WTC11 (cell line): ENCODE data around the gene FGF8. TPM values are rescaled to one million over a fixed set of nuclear protein-coding genes. Genes with fewer than 3 reads are reported as not detected.

Source experiments
- ATAC-seq: fragments of 200-7000 bp; cut with Tn5 transposase; 2 replicates; pipeline ENCODE4 v1.10.0; 2021; ENCODE audit warnings: mild to moderate bottlenecking, moderate library complexity
- CTCF ChIA-PET: fragments of 300-600 bp; sonication (Branson Sonifier 250); formaldehyde crosslinking; loops from one replicate; lab custom pipeline; 2021; ENCODE audit warnings: antibody characterized with exemption; lab: Charles Lee
- POLR2A ChIA-PET: fragments of 350-600 bp; sonication (Branson Sonifier 250); formaldehyde crosslinking; loops from one replicate; lab custom pipeline; 2021; ENCODE audit warnings: antibody characterized with exemption; lab: Charles Lee
- DNase-seq: peaks from one replicate; pipeline ENCODE4 v3.0.0; 2021; ENCODE audit warnings: low spot score
- H3K27ac Mint-ChIP-seq: 2 replicates; pipeline ENCODE4 v1.8.0; 2021; ENCODE audit warnings: mixed read lengths
- H3K27me3 Mint-ChIP-seq: 2 replicates; pipeline ENCODE4 v1.8.0; 2021; ENCODE audit warnings: low read depth, mild to moderate bottlenecking, moderate library complexity, mixed read lengths
- H3K36me3 Mint-ChIP-seq: 2 replicates; pipeline ENCODE4 v1.8.0; 2021; ENCODE audit warnings: mixed read lengths
- H3K4me1 Mint-ChIP-seq: 2 replicates; pipeline ENCODE4 v1.8.0; 2022; ENCODE audit warnings: mixed read lengths
- H3K4me3 Mint-ChIP-seq: 2 replicates; pipeline ENCODE4 v1.8.0; 2021; ENCODE audit warnings: mild to moderate bottlenecking, moderate library complexity, mixed read lengths
- H3K9me3 Mint-ChIP-seq: 2 replicates; pipeline ENCODE4 v1.8.0; 2021; ENCODE audit warnings: mixed read lengths
- JUN ChIP-seq: sonication (generic); formaldehyde crosslinking; IDR thresholded peaks from 2 replicates; pipeline ENCODE4 v1.8.0; 2023; ENCODE audit warnings: mild to moderate bottlenecking, missing genetic modification reagents
- NFATC4 ChIP-seq: fragments of 250-450 bp; sonication (Bioruptor Pico); IDR thresholded peaks from 2 replicates; pipeline ENCODE4 v1.9.0; 2021; ENCODE audit warnings: mild to moderate bottlenecking
- RELA ChIP-seq: sonication (generic); formaldehyde crosslinking; IDR thresholded peaks from 2 replicates; pipeline ENCODE4 v1.8.1; 2022; ENCODE audit warnings: missing genetic modification reagents, mild to moderate bottlenecking, borderline replicate concordance
- RORB ChIP-seq: fragments of 250-450 bp; sonication (Bioruptor Pico); IDR thresholded peaks from 2 replicates; pipeline ENCODE4 v1.9.0; 2021; ENCODE audit warnings: mild to moderate bottlenecking
- SOX15 ChIP-seq: fragments of 250-450 bp; sonication (Bioruptor Pico); IDR thresholded peaks from 2 replicates; pipeline ENCODE4 v1.9.0; 2021; ENCODE audit warnings: mild to moderate bottlenecking
- total RNA-seq: library from RNA; stranded (reverse); gene quantifications from 3 replicates; pipeline ENCODE4 v1.2.3, GENCODE V29; 2021
- TF ChIP-seq, protein P1 (sequence below): sonication (generic); formaldehyde crosslinking; IDR thresholded peaks from 2 replicates; pipeline ENCODE4 v1.8.1; 2023; ENCODE audit warnings: mild to moderate bottlenecking, missing genetic modification reagents
- TF ChIP-seq, protein P2 (sequence below): sonication (generic); formaldehyde crosslinking; IDR thresholded peaks from 2 replicates; pipeline ENCODE4 v1.8.1; 2022; ENCODE audit warnings: low read depth, missing genetic modification reagents, borderline replicate concordance
- TF ChIP-seq, protein P3 (sequence below): sonication (generic); formaldehyde crosslinking; IDR thresholded peaks from 2 replicates; pipeline ENCODE4 v1.8.1; 2022; ENCODE audit warnings: missing genetic modification reagents, borderline replicate concordance
- TF ChIP-seq, protein P4 (sequence below): fragments of 250-450 bp; sonication (Bioruptor Pico); IDR thresholded peaks from 2 replicates; pipeline ENCODE4 v1.9.0; 2021; ENCODE audit warnings: mild to moderate bottlenecking
- TF ChIP-seq, protein P5 (sequence below): sonication (generic); formaldehyde crosslinking; IDR thresholded peaks from 2 replicates; pipeline ENCODE4 v1.8.0; 2022; ENCODE audit warnings: mild to moderate bottlenecking, missing genetic modification reagents
- TF ChIP-seq, protein P6 (sequence below): sonication (generic); formaldehyde crosslinking; IDR thresholded peaks from 2 replicates; pipeline ENCODE4 v1.8.0; 2022; ENCODE audit warnings: mild to moderate bottlenecking, missing genetic modification reagents
- TF ChIP-seq, protein P7 (sequence below): sonication (generic); formaldehyde crosslinking; IDR thresholded peaks from 2 replicates; pipeline ENCODE4 v1.8.1; 2023; ENCODE audit warnings: mild to moderate bottlenecking, missing genetic modification reagents
- TF ChIP-seq, protein P8 (sequence below): fragments of 250-450 bp; sonication (Bioruptor Pico); IDR thresholded peaks from 2 replicates; pipeline ENCODE4 v1.8.0; 2021; ENCODE audit warnings: mild to moderate bottlenecking

The FGF8 gene
- total RNA-seq, 1 experiment from 2014 or later, result 28.9 TPM

DNA sequence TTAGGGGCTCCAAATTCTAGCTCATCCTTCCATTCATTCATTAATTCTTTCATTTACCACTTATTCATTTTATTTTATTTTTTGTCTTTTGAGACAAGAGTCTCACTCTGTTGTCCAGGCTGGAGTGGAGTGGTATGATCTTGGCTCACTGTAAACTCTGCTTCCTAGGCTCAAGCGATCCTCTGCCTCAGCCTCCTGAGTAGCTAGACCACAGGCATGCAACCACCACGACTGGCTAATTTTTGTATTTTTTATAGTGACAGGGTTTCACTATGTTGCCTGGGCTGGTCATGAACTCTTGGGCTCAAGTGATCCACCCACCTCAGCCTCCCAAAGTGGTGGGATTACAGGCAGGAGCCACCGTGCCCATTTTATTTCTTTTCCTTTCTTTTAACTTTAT, 31.6 kb downstream of the FGF8 start:
- Mint-ChIP-seq H3K36me3 (no peaks in the 10 kb centered on the region), H3K4me3 (no peak overlapping the region)
- no peak for TF ChIP-seq SOX15 (CRISPR knock-in tag)
- TF ChIP-seq RORB, result no peak
- TF ChIP-seq JUN (CRISPR knock-in tag), result no peak
- TF ChIP-seq, protein P1, sequence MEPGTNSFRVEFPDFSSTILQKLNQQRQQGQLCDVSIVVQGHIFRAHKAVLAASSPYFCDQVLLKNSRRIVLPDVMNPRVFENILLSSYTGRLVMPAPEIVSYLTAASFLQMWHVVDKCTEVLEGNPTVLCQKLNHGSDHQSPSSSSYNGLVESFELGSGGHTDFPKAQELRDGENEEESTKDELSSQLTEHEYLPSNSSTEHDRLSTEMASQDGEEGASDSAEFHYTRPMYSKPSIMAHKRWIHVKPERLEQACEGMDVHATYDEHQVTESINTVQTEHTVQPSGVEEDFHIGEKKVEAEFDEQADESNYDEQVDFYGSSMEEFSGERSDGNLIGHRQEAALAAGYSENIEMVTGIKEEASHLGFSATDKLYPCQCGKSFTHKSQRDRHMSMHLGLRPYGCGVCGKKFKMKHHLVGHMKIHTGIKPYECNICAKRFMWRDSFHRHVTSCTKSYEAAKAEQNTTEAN, result no peak
- TF ChIP-seq, protein P2, sequence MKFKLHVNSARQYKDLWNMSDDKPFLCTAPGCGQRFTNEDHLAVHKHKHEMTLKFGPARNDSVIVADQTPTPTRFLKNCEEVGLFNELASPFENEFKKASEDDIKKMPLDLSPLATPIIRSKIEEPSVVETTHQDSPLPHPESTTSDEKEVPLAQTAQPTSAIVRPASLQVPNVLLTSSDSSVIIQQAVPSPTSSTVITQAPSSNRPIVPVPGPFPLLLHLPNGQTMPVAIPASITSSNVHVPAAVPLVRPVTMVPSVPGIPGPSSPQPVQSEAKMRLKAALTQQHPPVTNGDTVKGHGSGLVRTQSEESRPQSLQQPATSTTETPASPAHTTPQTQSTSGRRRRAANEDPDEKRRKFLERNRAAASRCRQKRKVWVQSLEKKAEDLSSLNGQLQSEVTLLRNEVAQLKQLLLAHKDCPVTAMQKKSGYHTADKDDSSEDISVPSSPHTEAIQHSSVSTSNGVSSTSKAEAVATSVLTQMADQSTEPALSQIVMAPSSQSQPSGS (CRISPR knock-in tag), result no peak
- TF ChIP-seq, protein P3, sequence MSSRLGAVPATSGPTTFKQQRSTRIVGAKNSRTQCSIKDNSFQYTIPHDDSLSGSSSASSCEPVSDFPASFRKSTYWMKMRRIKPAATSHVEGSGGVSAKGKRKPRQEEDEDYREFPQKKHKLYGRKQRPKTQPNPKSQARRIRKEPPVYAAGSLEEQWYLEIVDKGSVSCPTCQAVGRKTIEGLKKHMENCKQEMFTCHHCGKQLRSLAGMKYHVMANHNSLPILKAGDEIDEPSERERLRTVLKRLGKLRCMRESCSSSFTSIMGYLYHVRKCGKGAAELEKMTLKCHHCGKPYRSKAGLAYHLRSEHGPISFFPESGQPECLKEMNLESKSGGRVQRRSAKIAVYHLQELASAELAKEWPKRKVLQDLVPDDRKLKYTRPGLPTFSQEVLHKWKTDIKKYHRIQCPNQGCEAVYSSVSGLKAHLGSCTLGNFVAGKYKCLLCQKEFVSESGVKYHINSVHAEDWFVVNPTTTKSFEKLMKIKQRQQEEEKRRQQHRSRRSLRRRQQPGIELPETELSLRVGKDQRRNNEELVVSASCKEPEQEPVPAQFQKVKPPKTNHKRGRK (CRISPR knock-in tag), result no peak
- TF ChIP-seq, protein P4, sequence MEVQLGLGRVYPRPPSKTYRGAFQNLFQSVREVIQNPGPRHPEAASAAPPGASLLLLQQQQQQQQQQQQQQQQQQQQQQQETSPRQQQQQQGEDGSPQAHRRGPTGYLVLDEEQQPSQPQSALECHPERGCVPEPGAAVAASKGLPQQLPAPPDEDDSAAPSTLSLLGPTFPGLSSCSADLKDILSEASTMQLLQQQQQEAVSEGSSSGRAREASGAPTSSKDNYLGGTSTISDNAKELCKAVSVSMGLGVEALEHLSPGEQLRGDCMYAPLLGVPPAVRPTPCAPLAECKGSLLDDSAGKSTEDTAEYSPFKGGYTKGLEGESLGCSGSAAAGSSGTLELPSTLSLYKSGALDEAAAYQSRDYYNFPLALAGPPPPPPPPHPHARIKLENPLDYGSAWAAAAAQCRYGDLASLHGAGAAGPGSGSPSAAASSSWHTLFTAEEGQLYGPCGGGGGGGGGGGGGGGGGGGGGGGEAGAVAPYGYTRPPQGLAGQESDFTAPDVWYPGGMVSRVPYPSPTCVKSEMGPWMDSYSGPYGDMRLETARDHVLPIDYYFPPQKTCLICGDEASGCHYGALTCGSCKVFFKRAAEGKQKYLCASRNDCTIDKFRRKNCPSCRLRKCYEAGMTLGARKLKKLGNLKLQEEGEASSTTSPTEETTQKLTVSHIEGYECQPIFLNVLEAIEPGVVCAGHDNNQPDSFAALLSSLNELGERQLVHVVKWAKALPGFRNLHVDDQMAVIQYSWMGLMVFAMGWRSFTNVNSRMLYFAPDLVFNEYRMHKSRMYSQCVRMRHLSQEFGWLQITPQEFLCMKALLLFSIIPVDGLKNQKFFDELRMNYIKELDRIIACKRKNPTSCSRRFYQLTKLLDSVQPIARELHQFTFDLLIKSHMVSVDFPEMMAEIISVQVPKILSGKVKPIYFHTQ (CRISPR knock-in tag), result no peak
- TF ChIP-seq, protein P5, sequence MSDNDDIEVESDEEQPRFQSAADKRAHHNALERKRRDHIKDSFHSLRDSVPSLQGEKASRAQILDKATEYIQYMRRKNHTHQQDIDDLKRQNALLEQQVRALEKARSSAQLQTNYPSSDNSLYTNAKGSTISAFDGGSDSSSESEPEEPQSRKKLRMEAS, result no peak
- TF ChIP-seq, protein P6, sequence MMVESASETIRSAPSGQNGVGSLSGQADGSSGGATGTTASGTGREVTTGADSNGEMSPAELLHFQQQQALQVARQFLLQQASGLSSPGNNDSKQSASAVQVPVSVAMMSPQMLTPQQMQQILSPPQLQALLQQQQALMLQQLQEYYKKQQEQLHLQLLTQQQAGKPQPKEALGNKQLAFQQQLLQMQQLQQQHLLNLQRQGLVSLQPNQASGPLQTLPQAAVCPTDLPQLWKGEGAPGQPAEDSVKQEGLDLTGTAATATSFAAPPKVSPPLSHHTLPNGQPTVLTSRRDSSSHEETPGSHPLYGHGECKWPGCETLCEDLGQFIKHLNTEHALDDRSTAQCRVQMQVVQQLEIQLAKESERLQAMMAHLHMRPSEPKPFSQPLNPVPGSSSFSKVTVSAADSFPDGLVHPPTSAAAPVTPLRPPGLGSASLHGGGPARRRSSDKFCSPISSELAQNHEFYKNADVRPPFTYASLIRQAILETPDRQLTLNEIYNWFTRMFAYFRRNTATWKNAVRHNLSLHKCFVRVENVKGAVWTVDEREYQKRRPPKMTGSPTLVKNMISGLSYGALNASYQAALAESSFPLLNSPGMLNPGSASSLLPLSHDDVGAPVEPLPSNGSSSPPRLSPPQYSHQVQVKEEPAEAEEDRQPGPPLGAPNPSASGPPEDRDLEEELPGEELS, result no peak
- TF ChIP-seq, protein P7, sequence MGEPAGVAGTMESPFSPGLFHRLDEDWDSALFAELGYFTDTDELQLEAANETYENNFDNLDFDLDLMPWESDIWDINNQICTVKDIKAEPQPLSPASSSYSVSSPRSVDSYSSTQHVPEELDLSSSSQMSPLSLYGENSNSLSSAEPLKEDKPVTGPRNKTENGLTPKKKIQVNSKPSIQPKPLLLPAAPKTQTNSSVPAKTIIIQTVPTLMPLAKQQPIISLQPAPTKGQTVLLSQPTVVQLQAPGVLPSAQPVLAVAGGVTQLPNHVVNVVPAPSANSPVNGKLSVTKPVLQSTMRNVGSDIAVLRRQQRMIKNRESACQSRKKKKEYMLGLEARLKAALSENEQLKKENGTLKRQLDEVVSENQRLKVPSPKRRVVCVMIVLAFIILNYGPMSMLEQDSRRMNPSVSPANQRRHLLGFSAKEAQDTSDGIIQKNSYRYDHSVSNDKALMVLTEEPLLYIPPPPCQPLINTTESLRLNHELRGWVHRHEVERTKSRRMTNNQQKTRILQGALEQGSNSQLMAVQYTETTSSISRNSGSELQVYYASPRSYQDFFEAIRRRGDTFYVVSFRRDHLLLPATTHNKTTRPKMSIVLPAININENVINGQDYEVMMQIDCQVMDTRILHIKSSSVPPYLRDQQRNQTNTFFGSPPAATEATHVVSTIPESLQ (CRISPR knock-in tag), result no peak
- TF ChIP-seq, protein P8, sequence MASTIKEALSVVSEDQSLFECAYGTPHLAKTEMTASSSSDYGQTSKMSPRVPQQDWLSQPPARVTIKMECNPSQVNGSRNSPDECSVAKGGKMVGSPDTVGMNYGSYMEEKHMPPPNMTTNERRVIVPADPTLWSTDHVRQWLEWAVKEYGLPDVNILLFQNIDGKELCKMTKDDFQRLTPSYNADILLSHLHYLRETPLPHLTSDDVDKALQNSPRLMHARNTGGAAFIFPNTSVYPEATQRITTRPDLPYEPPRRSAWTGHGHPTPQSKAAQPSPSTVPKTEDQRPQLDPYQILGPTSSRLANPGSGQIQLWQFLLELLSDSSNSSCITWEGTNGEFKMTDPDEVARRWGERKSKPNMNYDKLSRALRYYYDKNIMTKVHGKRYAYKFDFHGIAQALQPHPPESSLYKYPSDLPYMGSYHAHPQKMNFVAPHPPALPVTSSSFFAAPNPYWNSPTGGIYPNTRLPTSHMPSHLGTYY (CRISPR knock-in tag), result no peak
- no peak for TF ChIP-seq NFATC4
- no peak for TF ChIP-seq RELA (CRISPR knock-in tag)
- TF ChIP-seq, all 79 proteins: peak for 0
- ChIA-PET CTCF (interaction anchor here (1.3 kb wide), 1 partner anchor 142 kb away, joined by 6 read pairs; no protein-coding TSS in a partner anchor), POLR2A (interaction anchor here (0.6 kb wide), 1 partner anchor 516 kb away, joined by 6 read pairs; no protein-coding TSS in a partner anchor)
- no peaks in the 10 kb centered on the region for H3K9me3 Mint-ChIP-seq
- DNase-seq (no peak), ATAC-seq (no peak)
- H3K27ac Mint-ChIP-seq, result no peak overlapping the region
- H3K4me1 Mint-ChIP-seq, result peaks cover 6% of the 10 kb centered on the region
- H3K27me3 Mint-ChIP-seq, result peaks cover 4% of the 10 kb centered on the region
